Hematopoietic multipotent progenitor cell (in vitro differentiated cells): ENCODE measurements around the gene FURIN. TPM values are rescaled to one million over a fixed set of nuclear protein-coding genes. Genes with fewer than 3 reads are reported as not detected.
A peak's percentile ranks its signal among the peaks of the same experiment; 100 is the strongest.
"Not testable (repeated sequence)": the region's sequence is repeated elsewhere in the genome, so short reads cannot be mapped to it uniquely, and the experiment has no call there.

Experiments
- DNase-seq, 3 donors: peaks; one replicate each; pipeline ENCODE4 v3.0.0-alpha.2; 2011 to 2015; ENCODE audit warnings: low read depth in 2 of 3, low spot score in 2 of 3
- total RNA-seq: library from RNA; depleted of rRNA; stranded (reverse); fragments of >200 nt; gene quantifications from one replicate; pipeline ENCODE4 v1.2.3, GENCODE V29; 2012

The FURIN gene
- total RNA-seq, 1 donor = 124 TPM

DNA sequence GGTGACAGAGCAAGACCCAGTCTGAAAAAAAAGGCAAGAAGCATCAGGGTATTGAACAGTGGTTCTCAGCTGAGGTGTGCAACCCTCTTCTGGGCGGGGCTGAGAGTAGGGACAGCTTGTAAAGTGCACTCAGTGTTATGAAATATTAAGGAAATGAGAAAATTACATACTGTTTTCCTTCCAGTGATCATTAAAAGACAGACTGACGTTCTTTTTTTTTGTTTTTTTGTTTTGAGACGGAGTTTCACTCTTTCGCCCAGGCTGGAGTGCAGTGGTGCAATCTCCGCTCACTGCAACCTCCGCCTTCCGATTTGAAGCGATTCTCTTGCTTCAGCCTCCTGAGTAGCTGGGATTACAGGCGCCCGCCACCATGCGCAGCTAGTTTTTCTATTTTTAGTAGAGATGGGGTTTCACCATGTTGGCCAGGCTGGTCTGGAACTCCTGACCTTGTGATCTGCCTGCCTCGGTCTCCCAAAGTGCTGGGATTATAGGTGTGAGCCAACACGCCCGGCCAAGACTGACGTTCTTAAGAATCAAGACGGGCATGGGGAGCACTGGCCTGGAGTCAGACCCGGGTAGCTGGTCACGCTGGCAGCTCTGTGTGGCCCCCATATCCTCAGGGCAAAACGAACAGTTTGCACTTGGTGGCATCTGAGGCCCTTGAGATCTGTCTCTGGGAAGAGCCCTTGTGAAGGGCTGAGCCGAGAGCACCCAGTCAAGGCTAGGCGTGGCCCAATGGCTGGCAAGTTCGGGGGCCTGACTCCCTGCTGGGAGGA lies 46.1 kb downstream of the FURIN start:
- no peak for DNase-seq

DNA sequence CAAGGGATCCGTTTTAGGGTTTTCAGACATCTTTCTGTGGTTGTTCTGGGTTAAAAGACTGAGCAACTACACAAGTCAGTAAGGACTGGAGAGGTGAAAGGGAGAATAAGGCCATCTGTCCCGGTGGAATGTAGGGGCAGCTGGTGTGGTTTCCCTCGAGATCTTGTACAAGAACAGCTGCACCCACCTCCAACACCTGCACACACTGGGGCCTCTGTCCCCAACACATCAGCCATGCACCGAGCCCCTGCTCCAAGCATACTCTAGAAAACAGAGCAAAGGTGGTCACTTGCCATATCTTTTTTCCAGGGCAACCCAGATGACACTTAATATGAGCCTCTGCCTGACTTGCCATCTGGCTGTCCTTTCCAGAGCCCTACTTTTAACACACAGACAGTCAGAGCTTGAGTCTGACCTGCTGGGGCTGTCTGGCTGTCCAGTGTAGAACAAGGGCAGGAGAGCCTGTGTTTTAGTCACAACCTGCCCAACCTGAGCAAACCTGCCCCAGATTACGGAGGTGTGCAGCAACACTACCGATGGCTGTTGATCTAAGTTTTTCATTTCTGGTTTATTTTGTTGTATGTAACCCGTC lies 46.9 kb downstream of the FURIN start:
- DNase-seq = peak in 1 of 3 donors; percentile 36

DNA sequence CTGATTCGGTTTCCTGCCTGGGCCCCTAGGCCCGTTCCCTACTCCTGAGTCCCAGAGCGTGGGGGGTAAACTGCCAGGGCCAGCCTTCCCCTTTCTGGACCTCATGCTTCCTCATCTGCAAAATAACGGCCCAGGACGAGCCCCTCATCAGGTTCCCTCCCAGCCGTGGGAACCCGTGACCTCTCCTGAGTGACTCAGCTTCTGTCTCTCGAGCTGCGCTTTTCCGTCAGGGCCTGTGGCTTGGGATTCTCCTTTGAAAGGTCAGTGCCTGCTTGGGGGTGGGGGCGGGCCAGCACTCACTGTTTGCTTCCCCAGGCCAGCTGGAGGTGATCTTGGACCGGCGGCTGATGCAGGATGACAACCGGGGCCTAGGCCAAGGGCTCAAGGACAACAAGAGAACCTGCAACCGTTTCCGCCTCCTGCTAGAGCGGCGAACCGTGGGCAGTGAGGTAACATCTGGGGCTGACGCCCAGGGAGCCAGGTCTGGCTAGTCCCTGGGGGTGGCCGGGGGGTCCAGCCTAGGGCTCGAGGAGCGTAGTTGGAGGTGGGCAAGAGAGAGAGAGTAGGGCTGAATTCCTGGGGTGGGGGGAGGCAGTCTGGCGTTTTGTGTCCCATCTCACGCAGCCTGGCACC lies 47.5 kb downstream of the FURIN start:
- peak in 2 of 3 donors; percentile 86 to 89 for DNase-seq

DNA sequence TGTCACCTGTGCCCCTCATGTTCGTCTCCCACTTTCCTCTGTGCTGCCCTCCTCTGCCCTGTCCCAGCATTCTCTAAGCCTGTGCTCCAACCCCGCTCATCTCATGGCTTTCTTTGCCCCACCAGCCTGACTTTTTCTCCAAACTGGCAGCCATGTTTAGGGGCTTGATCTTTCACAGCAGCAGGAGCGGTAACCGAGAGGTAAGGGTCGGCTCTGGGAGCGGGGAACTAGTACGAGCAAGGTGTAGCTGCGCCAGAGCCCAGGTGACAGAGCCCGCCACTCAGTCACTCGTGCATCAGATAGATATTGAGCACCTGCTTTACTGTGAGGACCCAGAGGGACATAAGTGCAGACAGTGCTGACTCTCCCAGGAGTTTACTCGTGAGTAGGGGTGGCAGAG lies 48.1 kb downstream of the FURIN start:
- no peak for DNase-seq

DNA sequence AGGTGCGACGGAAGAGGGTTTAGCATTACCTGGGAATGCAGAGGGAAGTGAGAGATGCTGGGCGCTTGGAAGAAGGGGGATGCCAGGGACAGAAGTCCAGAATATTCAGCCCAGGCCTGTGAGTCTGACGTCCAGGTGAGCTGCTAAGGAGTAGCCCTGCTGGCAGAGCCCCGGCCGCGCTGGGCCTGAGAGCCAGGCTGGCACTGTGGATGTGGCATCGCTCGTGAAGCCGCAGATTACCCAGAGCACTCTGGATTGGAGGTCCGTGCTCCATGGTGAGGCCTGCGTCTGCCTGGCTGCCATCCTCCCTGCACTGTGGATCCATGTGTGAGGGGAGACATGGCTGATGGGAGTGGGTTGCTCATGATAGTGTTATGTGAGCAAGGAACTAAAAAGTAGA lies 49.2 kb downstream of the FURIN start:
- DNase-seq = no peak

DNA sequence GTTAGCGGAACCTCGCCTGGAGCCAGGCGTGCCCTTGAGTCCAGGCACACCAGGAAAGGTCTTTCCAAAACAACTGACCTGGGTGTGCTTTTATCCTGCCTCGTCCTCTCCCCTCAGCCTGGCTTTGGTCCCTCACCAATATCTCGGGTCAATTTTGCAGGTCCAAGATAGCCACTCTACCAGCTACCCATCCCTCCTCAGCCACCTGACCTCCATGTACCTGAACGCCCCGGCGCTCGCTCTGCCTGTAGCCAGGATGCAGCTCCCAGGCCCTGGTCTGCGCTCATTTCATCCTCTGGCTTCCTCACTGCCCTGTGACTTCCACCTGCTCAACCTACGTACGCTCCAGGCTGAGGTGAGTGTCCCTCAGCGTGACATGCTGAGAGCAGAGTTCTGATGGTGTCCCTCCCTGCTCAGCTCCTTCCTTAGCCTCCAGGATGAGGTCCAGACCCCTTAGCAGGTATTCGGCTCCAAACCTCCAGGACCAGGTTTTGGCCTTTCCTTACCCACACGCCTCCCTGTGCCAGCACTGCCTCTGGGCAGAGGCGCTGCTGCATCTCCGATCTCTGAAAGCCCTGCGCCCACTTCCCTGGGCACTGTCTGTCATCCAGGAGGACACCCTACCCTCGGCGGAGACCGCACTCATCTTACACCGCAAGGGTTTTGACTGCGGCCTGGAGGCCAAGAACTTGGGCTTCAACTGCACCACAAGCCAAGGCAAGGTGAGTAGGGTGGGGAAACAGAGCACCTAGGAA lies 49.8 kb downstream of the FURIN start:
- DNase-seq = no peak

DNA sequence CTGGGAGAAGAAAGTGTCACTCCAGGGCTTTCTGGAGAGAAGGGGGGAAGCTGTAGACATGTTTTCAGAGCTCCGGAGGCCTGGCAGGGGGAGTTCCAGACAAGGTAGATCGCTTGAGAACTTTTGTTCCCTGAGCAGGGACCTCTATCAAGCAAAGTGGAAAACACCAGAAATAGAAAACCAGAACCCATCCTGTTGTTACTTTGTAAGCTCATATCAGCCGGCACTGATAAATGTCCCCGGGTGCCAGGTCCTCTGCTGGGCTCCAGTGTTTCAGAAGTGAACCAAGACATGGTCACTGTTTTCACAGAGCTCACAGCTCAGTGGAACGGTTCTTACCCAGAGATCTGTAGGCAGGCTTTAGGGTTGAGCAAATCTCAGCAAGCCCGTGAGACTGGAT lies 50.4 kb downstream of the FURIN start:
- DNase-seq = no peak

DNA sequence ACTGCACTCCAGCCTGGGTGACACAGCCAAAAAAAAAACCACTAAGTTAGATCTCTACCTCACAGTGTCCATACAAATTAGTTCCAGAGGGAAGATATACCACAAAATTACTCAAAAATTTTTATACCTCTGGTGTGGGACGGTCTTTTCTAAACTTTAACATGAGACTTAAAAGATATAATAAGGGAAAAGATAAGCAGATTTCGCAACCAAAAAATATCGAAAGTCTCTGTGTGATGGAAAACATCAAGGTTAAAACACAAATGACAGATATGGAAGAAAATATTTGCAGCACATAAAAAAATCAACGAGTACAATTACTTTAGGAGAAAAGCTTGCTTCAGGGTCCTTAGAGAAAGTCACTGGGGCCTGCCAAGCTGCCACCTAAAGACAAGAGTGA lies 53.5 kb downstream of the FURIN start:
- no peak for DNase-seq

DNA sequence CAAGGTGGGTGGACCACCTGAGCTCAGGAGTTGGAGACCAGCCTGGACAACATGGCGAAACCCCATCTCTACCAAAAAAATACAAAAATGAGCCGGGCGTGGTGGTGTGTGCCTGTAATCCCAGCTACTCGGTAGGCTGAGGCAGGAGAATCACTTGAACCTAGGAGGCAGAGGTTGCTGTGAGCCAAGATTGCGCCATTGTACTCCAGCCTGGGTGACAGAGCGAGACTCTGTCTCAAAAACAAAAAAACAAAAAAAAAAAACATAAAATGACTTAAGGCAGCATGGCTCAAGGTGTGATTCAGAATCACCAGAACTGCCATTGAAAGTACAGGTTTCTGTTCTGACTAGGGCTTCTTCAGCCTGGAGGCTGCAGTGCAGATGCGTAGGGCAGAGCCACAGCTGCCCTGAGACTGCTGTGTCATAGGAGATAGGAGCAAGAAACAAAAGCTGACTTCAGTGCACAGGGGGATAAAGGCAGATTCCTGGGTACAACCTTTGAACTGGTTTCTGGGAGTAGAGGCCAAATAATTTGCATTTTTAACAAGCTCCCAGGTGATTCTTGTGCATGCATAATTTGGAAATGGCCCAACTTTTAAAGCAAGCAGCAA lies 54.4 kb downstream of the FURIN start:
- not testable (repeated sequence) for DNase-seq

DNA sequence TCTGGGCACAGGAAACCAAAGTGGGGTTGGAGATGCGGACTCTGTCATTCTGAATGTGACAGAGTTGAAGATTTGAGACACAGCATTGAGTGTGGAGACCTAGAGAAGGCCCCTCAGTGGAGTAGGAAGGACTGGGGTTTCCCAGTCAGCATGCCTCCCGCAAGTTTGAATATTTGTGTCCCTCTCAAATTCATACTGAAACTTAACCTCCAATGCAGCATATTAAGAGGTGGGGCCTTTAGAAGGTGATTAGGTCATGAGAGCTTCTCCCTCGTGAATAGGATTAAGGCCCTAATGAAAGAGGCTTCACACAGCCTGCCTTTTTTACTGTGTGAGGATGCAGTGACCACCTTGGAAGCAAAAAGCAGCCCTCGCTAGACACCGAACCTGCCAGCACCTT lies 56.0 kb downstream of the FURIN start:
- DNase-seq = no peak

DNA sequence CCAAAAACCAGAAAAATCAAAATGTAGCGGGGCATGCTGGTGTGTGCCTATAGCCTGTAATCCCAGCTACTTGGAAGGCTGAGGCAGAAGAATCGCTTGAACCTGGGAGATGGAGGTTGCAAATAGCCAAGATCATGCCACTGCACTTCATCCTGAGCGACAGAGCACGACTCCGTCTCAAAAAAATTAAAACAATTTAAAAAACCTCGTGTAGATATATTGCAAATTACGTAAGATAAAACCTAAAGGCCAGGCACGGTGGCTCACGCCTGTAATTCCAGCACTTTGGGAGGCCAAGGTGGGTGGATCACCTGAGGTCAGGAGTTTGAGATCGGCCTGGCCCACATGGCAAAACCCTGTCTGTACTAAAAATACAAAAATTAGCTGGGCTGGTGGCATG lies 58.4 kb downstream of the FURIN start:
- DNase-seq = not testable (repeated sequence)

DNA sequence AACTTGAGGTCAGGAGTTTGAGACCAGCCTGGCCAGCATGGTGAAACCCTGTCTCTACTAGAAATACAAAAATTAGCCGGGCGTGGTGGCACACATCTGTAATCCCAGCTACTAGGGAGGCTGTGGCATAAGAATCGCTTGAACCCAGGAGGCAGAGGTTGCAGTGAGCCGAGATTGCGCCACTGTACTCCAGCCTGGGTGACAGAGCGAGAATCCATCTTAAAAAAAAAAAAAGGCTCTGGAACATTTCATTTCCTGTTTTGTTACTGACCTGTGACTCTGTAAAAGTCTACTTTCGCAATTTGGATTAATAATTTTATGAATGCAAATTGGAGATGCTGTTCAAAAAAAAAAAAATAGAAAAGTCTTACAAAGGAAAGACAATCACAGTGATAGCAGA lies 59.7 kb downstream of the FURIN start:
- not testable (repeated sequence) for DNase-seq

DNA sequence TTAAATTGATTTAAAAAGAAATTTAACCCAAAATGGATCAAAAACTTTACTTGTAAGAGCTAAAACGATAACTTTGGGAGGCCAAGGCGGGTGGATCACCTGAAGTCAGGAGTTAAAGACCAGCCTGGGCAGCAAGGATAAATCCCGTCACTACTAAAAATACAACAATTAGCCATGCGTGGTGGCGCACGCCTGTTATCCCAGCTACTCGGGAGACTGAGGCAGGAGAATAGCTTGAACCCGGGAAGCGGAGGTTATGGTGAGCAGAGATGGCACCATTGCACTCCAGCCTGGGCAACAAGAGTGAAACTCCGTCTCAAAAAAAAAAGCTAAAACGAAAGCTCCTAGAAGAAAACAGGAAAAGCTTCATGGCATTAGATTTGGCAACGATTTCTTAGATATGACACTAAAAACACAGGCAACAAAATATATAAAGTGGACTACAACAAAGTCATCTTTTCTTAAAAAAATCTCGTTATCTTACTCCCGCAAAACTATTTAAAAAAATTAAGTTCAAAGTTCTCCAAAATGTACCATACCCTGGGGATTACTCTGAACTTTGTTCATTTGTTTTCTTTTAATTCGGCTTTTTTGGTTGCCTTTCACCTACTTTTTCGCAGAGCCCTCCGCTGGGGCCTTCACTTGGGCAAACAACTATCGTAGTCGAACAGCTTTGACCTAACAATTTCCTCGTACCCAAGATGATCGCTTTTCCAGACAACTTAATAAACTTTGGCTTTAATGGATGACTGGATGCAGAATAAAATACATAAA lies 61.0 kb downstream of the FURIN start:
- no peak for DNase-seq

DNA sequence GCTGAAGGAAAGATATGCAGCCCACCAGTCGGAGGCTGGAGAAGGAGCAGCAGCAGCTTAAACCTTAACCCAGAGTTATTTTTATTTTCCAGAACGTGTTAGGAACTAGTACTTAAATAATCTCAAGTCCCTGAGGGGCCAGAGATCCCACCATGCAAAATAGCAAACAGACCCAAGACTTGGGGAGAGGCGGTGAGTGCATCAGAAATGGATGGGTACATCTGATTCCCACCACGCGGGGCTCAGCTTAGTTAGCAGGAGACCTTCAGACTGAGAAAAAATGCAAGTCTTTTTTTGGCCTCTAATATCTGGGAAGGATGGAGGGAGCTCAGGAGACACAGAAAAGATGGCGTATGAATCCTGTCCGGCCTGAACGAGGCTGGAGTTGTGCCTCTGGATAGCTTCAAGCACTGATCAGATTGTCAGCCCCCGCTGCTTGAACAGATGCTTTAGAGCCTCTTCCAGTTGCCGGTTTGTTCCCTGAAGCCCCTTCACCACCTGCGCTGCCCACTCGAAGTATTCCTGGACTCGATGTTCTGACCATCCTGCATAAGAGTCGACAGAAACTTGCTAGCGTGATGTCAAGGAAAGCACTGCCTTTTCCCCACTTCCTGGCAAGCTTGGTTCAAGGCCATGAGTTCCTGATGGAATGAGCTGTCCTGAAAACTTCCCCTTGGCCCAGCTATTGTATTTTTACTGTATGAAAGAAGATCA lies 62.6 kb downstream of the FURIN start:
- DNase-seq = no peak

DNA sequence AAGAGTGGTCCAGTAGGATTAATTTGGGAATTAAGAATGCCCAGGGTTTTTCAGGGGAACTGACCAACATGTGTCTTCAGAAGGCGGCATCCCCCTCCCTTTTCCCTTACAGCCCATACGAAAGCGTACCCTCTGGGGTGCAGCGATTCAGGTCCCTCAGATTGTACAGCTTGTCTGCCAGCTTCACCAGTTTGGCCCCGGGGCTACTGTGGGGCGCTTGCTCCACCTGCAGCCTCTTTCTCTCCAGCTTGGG lies 63.1 kb downstream of the FURIN start:
- no peak for DNase-seq

DNA sequence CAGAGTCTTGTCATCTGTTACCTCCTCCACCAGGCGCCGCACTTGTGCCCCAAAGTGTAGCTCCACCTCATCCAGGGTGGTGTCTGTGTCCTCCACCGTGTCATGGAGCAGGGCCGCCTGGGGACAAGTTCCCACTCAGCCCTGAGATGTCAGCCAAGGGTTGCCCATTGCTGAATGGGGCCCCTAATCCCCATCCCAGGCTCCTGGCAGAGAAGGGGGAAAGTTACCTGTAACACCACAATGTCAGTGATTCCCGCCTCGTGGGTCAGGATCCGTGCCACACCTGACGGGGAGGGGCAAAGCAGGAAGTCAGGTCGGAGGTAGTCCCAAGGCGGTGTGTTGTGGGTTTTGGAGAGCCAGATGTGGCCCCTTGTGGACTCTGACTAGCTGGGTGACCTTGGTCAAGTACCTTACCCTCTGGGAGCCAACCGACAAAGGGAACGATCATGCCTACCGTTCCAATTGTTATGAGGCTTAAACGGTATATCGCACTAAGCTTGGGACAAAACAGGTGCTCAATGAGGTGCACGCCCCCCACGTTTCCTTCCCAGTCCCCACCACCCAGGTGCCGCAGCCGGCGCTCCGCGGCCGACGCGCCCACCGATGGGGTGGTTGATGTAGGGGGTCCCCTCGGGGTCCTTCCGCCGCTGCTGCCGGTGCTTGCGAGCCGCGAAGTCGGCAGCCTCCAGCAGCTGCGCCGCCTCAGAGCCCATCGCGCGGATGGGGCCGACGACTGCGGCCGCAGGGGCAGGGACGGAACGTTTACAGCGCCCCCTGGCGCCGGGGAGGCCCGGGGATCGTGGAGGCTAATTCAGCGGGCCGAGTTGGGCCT lies 63.7 kb downstream of the FURIN start, which contains the start of gene HDDC3:
Gene HDDC3 (minus strand): TSS at position 722 of the 832 bp plus-strand sequence. CDS start 9 bp downstream, at position 713.
- peak; percentile 83 to 93 (median 89) for DNase-seq

DNA sequence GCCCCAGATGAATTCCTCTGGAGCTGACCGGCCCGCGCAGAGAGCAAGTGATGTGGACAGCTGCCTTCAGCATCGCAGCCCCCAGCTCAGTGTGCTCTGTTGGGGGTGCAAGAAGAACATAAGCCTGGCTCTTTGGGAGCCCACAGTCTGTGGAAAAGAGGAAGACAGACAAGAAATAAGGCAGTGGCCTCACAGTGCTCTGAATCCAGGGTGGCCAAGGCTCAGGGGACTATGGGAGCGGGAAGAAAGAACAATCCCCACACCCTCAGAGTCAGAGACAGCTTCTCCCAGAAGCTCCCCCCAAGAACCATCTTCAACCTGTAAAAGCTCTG lies 64.2 kb downstream of the FURIN start:
- DNase-seq = no peak
